Progenitor cell of endocrine pancreas (in vitro differentiated cells): Measurements from ENCODE around the gene FGD6. TPM values are rescaled to one million over a fixed set of nuclear protein-coding genes. Genes with fewer than 3 reads are reported as not detected.

Experiments used
- DNase-seq: peaks from one replicate; pipeline ENCODE4 v3.0.0; 2021; ENCODE audit warnings: low spot score; ENCODE audit not compliant: unreplicated experiment
- H3K27ac Mint-ChIP-seq: 2 replicates; pipeline ENCODE4 v1.8.0; 2021; ENCODE audit warnings: mild to moderate bottlenecking, moderate library complexity, mixed read lengths
- H3K27me3 Mint-ChIP-seq: 2 replicates; pipeline ENCODE4 v1.8.0; 2021; ENCODE audit warnings: mixed read lengths
- H3K36me3 Mint-ChIP-seq: 2 replicates; pipeline ENCODE4 v1.8.0; 2022; ENCODE audit warnings: mixed read lengths; ENCODE audit not compliant: insufficient read depth
- H3K4me1 Mint-ChIP-seq: 2 replicates; pipeline ENCODE4 v1.8.0; 2021; ENCODE audit warnings: low read depth, mixed read lengths
- H3K4me3 Mint-ChIP-seq: 2 replicates; pipeline ENCODE4 v1.8.0; 2021; ENCODE audit warnings: low read depth, mild to moderate bottlenecking, moderate library complexity, mixed read lengths
- H3K9me3 Mint-ChIP-seq: 2 replicates; pipeline ENCODE4 v1.8.0; 2021; ENCODE audit warnings: low read depth, mixed read lengths
- CTCF ChIP-seq: fragments of 200-600 bp; sonication (generic); IDR thresholded peaks from one replicate; pipeline ENCODE4 v1.5.0; 2021; ENCODE audit warnings: antibody characterized with exemption, mild to moderate bottlenecking; ENCODE audit not compliant: unreplicated experiment
- total RNA-seq: library from RNA; stranded (reverse); gene quantifications from 2 replicates; pipeline ENCODE4 v1.2.1, GENCODE V29; 2021

FGD6 gene
- total RNA-seq, 1 donor from 2014 or later: 68.2 TPM

GRCh38 chr12:95195122-95195521 lies 22.1 kb downstream of the FGD6 start:
- Mint-ChIP-seq H3K9me3 (no peaks in the 10 kb centered on the region), H3K27ac (no peak overlapping the region), H3K4me1 (peaks cover 2% of the 10 kb centered on the region), H3K4me3 (no peak overlapping the region), H3K36me3 (peaks cover 11% of the 10 kb centered on the region), H3K27me3 (no peaks in the 10 kb centered on the region)
- no peak for TF ChIP-seq CTCF
- no peak for DNase-seq

- peaks cover 5% of the 10 kb centered on the region for H3K36me3 Mint-ChIP-seq
- TF ChIP-seq CTCF: no peak
- no peaks in the 10 kb centered on the region for H3K27me3 Mint-ChIP-seq
- H3K4me3 Mint-ChIP-seq: no peak overlapping the region
- peaks cover 3% of the 10 kb centered on the region for H3K4me1 Mint-ChIP-seq
- no peaks in the 10 kb centered on the region for H3K9me3 Mint-ChIP-seq
- no peak overlapping the region for H3K27ac Mint-ChIP-seq
- DNase-seq: no peak
Measured at GRCh38 chr12:95193139-95193538, 24.1 kb downstream of the FGD6 start.

GRCh38 chr12:95192271-95192670 lies 25.0 kb downstream of the FGD6 start:
- Mint-ChIP-seq H3K4me3 (no peak overlapping the region), H3K27ac (no peak overlapping the region), H3K27me3 (no peaks in the 10 kb centered on the region), H3K4me1 (peaks cover 6% of the 10 kb centered on the region), H3K9me3 (no peaks in the 10 kb centered on the region), H3K36me3 (peaks cover 3% of the 10 kb centered on the region)
- no peak for DNase-seq
- no peak for TF ChIP-seq CTCF

GRCh38 chr12:95191060-95191696 lies 26.1 kb downstream of the FGD6 start:
- no peak overlapping the region for H3K27ac Mint-ChIP-seq
- TF ChIP-seq CTCF: no peak
- peaks cover 6% of the 10 kb centered on the region for H3K4me1 Mint-ChIP-seq
- no peaks in the 10 kb centered on the region for H3K27me3 Mint-ChIP-seq
- DNase-seq: no peak
- no peak overlapping the region for H3K4me3 Mint-ChIP-seq
- H3K9me3 Mint-ChIP-seq: no peaks in the 10 kb centered on the region
- peaks cover 3% of the 10 kb centered on the region for H3K36me3 Mint-ChIP-seq

GRCh38 chr12:95187865-95188415 lies 29.3 kb downstream of the FGD6 start:
- Mint-ChIP-seq H3K36me3 (peaks cover 13% of the 10 kb centered on the region), H3K4me3 (no peak overlapping the region), H3K4me1 (peaks cover 6% of the 10 kb centered on the region), H3K27me3 (no peaks in the 10 kb centered on the region), H3K9me3 (no peaks in the 10 kb centered on the region), H3K27ac (peak overlapping the region; percentile 50)
- TF ChIP-seq CTCF: no peak
- DNase-seq: no peak
